Measurements from ENCODE around the gene PHKG2. TPM values are rescaled to one million over a fixed set of nuclear protein-coding genes. Genes with fewer than 3 reads are reported as not detected.

The PHKG2 gene
- total RNA-seq, 2 donors from 2014 or later = 50.2 to 63.8 TPM

DNA sequence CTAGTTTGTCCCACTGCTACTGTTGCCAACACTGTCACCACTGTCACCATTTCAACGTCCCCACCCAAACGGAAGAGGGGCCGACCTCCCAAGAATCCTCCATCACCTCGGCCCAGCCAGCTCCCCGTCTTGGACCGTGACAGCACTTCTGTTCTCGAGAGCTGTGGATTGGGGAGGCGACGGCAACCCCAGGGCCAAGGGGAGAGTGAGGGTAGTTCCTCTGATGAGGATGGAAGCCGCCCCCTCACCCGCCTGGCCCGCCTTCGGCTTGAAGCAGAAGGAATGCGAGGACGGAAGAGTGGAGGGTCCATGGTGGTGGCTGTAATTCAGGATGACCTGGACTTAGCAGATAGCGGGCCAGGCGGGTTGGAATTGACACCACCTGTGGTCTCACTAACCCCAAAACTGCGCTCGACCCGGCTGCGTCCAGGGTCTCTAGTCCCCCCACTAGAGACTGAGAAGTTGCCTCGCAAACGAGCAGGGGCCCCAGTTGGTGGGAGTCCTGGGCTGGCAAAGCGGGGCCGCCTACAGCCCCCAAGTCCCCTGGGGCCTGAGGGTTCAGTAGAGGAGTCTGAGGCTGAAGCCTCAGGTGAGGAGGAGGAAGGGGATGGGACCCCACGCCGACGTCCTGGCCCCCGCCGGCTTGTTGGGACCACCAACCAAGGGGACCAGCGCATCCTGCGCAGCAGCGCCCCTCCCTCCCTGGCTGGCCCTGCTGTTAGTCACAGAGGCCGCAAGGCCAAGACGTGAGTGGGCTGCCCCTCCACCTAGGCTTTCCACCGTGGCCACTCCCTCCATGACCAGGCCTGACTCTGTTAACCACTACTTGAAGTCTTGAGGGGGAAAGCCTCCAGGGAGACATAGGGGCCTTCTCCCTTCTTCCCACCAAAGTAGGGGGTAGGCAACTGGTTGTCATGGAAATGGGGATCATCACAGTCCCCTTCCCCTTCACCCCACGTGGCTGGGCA lies 9.0 kb upstream of the PHKG2 start:
- Mint-ChIP-seq H3K9me3 (no peaks in the 10 kb centered on the region), H3K4me3 (no peak overlapping the region), H3K36me3 (peaks cover 26% of the 10 kb centered on the region), H3K27ac (no peak overlapping the region), H3K4me1 (ENCODE audit: low read depth in 2 of 2) (peaks cover 9 to 24% of the 10 kb centered on the region in 2 donors), H3K27me3 (no peaks in the 10 kb centered on the region)
- no peak for DNase-seq (ENCODE audit: low spot score)
- peak in 1 of 2 donors; percentile 13 for ATAC-seq

DNA sequence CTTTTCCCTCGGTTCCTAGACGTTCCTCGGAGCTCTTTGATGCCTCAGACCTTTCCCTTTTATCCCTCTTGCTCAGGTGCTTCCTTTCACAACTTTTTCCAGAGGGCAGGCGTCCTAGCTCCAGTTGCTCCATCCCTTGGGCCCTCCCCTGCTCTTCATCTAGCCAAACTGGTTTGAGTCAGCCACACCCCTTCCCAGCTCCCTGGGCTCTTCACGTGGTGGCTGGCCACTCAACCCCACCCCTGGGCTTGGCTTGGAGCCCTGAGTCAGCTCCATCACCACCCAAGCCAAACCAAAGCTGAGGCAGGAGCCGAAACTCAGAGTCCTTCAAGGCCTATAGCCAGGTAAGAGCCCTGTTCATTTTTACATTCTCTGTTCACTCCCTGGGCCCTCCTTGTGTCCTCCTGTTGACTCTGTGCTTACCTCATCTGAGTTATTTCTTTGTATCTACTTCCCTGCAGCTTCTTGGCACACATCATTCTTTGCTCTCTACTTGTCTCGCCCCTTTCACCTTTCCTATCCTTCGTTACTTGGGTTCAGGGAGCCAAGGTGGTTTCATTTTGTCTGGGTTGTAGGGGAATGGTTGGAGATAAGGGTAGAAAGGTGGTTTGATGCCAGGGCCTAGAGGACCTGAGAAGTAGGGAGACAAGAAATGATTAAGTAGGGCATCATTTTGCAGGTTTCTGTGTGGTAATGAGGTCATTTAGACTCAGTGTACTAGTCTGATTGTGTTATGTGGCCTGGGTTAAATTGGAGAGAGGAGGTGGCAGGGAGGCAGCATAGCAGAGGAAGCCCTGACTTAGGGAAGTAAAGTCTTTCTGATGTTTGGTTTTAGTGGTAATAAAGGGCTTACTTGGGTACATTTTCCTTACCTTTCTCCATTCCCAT lies 7.6 kb upstream of the PHKG2 start:
- Mint-ChIP-seq H3K27me3 (no peaks in the 10 kb centered on the region), H3K4me3 (no peak overlapping the region), H3K27ac (peak overlapping the region; percentile 17 to 68), H3K4me1 (ENCODE audit: low read depth in 2 of 2) (peaks cover 9 to 24% of the 10 kb centered on the region in 2 donors), H3K36me3 (peaks cover 30% of the 10 kb centered on the region), H3K9me3 (no peaks in the 10 kb centered on the region)
- DNase-seq (ENCODE audit: low spot score) (no peak), ATAC-seq (no peak)

DNA sequence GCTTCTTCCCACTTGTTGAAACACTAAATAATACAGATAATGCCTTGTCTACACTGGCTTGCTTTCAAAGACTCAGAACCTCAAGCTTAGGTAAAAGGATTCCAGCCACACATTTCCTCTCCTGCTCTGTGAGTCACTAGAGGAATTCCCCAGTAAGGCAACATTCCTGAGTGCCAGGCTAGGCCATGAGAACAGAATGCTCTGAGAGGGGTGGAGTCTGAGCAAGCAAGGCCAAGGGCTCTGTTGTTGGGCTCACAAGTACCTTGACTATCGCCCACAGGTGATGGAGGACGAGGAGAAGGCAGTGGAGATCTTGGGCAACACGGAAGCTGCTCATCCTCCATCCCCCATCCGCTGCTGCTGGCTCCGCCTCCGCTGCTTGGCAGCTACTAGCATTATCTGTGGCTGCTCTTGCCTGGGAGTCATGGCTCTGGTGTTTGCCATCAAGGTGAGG lies 6.7 kb upstream of the PHKG2 start:
- ATAC-seq (no peak), DNase-seq (ENCODE audit: low spot score) (no peak)
- no peaks in the 10 kb centered on the region for H3K27me3 Mint-ChIP-seq
- peak overlapping the region; percentile 17 to 68 for H3K27ac Mint-ChIP-seq
- no peak overlapping the region for H3K4me3 Mint-ChIP-seq
- peaks cover 9 to 24% of the 10 kb centered on the region in 2 donors for H3K4me1 Mint-ChIP-seq (ENCODE audit: low read depth in 2 of 2)
- H3K9me3 Mint-ChIP-seq = no peaks in the 10 kb centered on the region
- H3K36me3 Mint-ChIP-seq = peaks cover 26% of the 10 kb centered on the region

DNA sequence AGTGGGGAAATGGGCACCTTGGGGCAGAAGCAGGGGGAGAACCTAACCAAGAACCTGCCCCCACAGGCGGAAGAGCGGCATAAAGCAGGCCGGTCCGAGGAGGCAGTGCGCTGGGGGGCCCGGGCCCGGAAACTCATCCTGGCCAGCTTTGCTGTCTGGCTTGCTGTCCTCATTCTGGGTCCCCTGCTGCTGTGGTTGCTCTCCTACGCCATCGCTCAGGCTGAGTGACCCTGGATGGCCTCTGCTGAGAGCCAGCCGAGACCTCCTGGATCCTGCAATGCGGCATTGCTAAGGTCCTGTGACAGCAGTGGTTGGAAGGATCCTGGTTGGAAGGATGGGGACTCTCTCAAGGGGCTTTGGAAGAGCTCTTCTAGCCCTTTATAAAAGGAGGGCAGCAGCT lies 4.5 kb upstream of the PHKG2 start:
- no peaks in the 10 kb centered on the region for H3K9me3 Mint-ChIP-seq
- no peak overlapping the region for H3K4me3 Mint-ChIP-seq
- DNase-seq (ENCODE audit: low spot score) (no peak), ATAC-seq (no peak)
- peak overlapping the region in 1 of 2 donors; percentile 69 for H3K27ac Mint-ChIP-seq
- H3K36me3 Mint-ChIP-seq = peaks cover 18% of the 10 kb centered on the region
- H3K4me1 Mint-ChIP-seq (ENCODE audit: low read depth in 2 of 2) = peaks cover 22 to 32% of the 10 kb centered on the region in 2 donors
- no peaks in the 10 kb centered on the region for H3K27me3 Mint-ChIP-seq

DNA sequence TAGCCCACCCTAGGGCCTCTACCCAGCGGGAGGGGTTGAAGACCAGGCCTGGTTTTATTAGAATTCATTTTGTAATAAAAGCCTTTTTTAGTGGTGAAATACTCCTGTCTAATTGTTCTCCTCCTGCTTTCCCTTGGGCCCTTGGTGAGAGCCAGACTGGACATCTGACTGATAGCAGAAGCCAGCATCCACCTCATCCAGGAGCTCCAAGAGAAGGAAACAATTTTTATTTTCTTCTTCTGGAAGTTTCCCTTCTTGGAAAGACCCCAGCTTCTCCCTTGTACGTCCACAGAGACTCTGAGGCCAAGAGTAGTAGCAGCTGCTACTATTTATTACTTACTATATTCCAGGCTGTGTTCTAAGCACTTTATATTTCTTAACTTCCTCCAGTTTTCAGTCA lies 4.0 kb upstream of the PHKG2 start:
- H3K4me1 Mint-ChIP-seq (ENCODE audit: low read depth in 2 of 2) = peaks cover 27 to 36% of the 10 kb centered on the region in 2 donors
- H3K36me3 Mint-ChIP-seq = peaks cover 18% of the 10 kb centered on the region
- H3K4me3 Mint-ChIP-seq = no peak overlapping the region
- no peaks in the 10 kb centered on the region for H3K9me3 Mint-ChIP-seq
- H3K27me3 Mint-ChIP-seq = no peaks in the 10 kb centered on the region
- DNase-seq (ENCODE audit: low spot score) (no peak), ATAC-seq (no peak)
- no peak overlapping the region for H3K27ac Mint-ChIP-seq

DNA sequence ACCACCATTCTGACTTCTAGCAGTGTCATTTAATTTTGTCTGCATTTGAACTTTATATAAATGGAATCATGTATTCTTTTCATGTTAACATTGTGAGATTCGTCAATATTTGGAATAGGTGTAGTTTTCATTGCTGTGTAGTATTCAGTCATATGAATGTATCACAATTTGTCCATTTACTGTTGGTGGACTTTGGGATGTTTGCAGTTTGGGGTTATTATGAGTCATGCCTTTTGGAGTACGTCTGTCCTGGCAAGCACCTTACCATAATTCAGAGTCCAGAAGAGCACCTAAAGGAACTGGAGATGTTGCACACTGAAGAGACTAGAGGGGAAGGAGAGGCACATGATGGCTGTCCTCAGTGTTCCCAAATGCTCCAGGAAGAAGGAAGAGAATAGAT lies 3.1 kb upstream of the PHKG2 start:
- ATAC-seq = no peak
- Mint-ChIP-seq H3K27ac (peak overlapping the region; percentile 2 to 3), H3K4me1 (ENCODE audit: low read depth in 2 of 2) (peaks cover 36 to 42% of the 10 kb centered on the region in 2 donors), H3K9me3 (no peaks in the 10 kb centered on the region), H3K4me3 (no peak overlapping the region), H3K36me3 (peaks cover 18% of the 10 kb centered on the region), H3K27me3 (no peaks in the 10 kb centered on the region)
- DNase-seq (ENCODE audit: low spot score) = no peak

DNA sequence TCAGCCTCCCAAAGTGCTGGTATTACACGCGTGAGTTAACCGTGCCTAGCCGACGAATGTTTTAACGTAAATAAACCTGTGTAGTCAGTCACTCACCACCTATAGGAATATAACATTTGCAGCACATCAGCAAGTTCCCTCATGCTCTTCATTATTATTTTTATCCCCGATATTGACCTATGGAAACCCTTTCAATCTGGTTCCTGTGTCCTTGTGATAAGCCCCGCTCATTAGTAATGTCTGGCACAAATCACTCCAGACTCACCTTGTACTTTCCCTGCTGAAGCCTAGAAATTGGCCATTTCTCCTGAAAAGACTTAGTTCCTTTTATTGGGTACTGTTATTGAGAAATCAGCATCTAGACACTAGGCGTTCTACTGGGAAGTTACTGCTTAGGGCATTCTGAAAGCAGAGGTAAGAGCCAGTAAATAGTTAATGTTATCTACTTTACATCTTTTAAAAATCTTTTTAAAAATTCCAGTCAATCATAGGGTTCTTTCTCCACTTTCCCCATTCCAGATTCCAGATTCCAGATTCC lies 1.5 kb upstream of the PHKG2 start:
- Mint-ChIP-seq H3K9me3 (no peaks in the 10 kb centered on the region), H3K4me1 (ENCODE audit: low read depth in 2 of 2) (peaks cover 37 to 38% of the 10 kb centered on the region in 2 donors), H3K36me3 (peaks cover 16% of the 10 kb centered on the region), H3K27ac (peak overlapping the region; percentile 86 to 91), H3K27me3 (no peaks in the 10 kb centered on the region), H3K4me3 (no peak overlapping the region)
- ATAC-seq (no peak), DNase-seq (ENCODE audit: low spot score) (no peak)

DNA sequence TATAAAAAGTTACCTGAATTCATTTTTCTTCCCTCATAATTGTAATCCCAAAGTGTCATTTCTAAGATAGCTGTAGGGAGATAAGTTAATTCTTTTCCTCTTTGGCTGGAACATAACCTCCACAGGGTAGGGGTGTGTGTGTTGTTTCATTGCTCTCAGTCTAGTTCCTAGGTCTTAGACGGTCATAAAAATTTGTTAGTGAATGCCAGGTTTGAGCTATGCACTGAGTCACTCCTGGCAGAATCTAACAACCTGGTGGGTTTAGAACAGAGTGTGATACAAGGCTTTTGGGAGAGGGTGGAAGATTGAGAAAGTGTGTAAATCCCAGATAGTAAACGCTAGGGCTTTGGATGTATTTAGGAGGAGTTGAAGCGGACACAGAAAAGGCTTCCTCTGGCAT lies 894 bp upstream of the PHKG2 start:
- H3K36me3 Mint-ChIP-seq = peaks cover 10% of the 10 kb centered on the region
- no peak for ATAC-seq
- no peaks in the 10 kb centered on the region for H3K27me3 Mint-ChIP-seq
- H3K4me3 Mint-ChIP-seq = peak overlapping the region; percentile 93
- no peak for DNase-seq (ENCODE audit: low spot score)
- peak overlapping the region; percentile 86 to 91 for H3K27ac Mint-ChIP-seq
- no peaks in the 10 kb centered on the region for H3K9me3 Mint-ChIP-seq
- peaks cover 34 to 37% of the 10 kb centered on the region in 2 donors for H3K4me1 Mint-ChIP-seq (ENCODE audit: low read depth in 2 of 2)

DNA sequence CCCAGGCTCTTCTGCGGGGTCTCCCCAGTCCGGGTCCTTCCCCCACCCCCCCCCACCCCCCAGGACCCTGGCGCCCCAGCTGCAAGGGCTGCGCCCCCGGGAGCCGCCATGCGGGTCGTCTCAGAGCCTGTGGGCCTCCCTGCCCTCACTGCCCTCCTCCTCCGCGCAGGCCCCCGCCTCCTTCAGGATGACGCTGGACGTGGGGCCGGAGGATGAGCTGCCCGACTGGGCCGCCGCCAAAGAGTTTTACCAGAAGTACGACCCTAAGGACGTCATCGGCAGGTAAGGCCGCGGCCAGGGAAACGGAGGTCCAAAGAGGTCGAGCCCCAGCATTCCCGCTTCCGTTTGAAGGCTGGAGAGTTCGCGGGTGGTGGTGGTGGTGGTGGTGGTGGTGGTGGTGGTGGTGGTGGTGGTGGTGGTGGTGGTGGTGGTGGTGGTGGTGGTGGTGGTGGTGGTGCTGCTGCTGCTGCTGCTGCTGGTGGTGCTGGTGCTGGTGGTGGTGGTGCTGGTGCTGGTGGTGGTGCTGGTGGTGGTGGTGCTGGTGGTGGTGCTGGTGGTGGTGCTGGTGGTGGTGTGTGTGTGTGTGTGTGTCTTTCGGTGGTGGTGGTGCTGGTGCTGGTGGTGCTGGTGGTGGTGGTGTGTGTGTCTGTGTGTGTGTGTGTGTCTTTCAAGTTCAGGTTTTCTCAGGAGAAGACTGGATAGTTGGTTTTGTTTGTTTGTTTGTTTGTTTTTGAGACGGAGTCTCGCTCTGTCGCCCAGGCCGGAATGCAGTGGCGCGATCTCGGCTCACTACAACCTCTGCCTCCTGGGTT lies 615 bp downstream of the PHKG2 start:
- Mint-ChIP-seq H3K27ac (peak overlapping the region; percentile 86 to 91), H3K4me3 (peak overlapping the region; percentile 93), H3K9me3 (no peaks in the 10 kb centered on the region), H3K27me3 (no peaks in the 10 kb centered on the region), H3K36me3 (peaks cover 10% of the 10 kb centered on the region), H3K4me1 (ENCODE audit: low read depth in 2 of 2) (peaks cover 34 to 37% of the 10 kb centered on the region in 2 donors)
- peak; percentile 74 for DNase-seq (ENCODE audit: low spot score)
- ATAC-seq = peak; percentile 61 to 67

DNA sequence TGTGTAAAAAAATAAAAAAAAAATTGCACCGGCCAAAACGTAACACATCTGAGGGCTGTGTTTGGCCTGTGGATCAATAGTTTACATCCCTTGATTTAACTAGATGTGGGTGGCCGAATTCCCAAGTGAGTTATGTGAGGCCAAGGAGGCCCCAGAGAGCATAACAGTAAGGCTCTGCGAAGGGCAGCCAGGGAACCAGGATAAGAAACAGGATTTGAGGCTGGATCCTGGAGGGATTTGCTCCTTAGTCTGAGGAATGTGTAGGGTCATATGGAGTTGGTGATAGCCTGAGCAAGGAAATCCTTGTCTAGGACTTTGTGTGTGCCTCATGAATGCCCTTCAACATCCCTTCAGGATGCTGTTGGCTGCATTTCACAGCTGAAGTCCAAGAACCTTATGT lies 2.0 kb downstream of the PHKG2 start:
- H3K4me1 Mint-ChIP-seq (ENCODE audit: low read depth in 2 of 2) = peaks cover 34 to 37% of the 10 kb centered on the region in 2 donors
- no peak overlapping the region for H3K4me3 Mint-ChIP-seq
- DNase-seq (ENCODE audit: low spot score) (no peak), ATAC-seq (no peak)
- H3K36me3 Mint-ChIP-seq = peaks cover 6% of the 10 kb centered on the region
- no peaks in the 10 kb centered on the region for H3K27me3 Mint-ChIP-seq
- peak overlapping the region; percentile 86 to 91 for H3K27ac Mint-ChIP-seq
- H3K9me3 Mint-ChIP-seq = no peaks in the 10 kb centered on the region

DNA sequence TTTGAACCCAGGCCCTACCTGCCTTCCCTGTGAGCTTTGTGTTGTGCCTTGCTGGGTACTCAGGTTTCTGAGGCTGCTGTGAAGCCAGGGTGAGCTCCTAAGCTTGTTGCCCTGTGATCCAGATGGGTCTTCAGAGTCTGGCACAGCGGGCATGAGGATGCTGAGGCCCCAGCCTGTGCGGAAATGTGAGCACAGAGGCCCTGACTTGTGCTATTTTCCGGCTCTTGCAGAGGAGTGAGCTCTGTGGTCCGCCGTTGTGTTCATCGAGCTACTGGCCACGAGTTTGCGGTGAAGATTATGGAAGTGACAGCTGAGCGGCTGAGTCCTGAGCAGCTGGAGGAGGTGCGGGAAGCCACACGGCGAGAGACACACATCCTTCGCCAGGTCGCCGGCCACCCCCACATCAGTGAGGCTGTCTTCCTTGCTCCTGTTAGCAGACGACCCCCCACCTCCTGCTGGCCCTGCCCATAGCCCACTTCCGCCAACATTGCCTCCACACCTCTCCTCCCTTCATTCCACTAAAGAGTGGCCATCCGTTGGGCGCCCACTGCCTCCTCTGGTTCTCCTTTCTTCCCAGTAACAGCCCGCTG lies 2.7 kb downstream of the PHKG2 start:
- ATAC-seq = no peak
- H3K27ac Mint-ChIP-seq = peak overlapping the region in 1 of 2 donors; percentile 91

DNA sequence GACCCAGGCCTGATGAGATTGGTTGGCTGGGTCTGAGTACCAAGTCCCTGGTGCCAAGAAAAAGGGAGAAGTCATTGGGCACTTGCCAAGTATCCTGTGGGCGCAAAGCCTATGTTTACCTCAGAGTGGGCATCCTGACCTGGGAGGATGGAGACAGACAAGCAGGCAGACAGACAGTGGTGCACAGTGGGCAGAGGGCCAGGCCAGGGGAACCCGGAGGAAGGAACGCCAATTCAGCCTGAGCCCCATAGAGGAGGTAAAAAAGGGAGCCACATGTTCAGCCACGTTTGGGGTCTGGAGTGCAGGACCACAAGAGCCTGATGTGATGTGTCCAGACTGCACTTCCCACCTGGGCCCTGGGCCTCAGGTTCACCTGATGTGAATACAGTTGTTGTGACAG lies 5.4 kb downstream of the PHKG2 start:
- H3K4me1 Mint-ChIP-seq (ENCODE audit: low read depth in 2 of 2) = peaks cover 22 to 25% of the 10 kb centered on the region in 2 donors
- ATAC-seq (no peak), DNase-seq (ENCODE audit: low spot score) (no peak)
- H3K4me3 Mint-ChIP-seq = no peak overlapping the region
- no peaks in the 10 kb centered on the region for H3K9me3 Mint-ChIP-seq
- H3K27ac Mint-ChIP-seq = no peak overlapping the region
- H3K27me3 Mint-ChIP-seq = no peaks in the 10 kb centered on the region
- H3K36me3 Mint-ChIP-seq = peaks cover 5% of the 10 kb centered on the region

More for the DNA sequence above, 2.7 kb downstream of the PHKG2 start:
- Mint-ChIP-seq H3K9me3 (no peaks in the 10 kb centered on the region), H3K27me3 (no peaks in the 10 kb centered on the region), H3K4me1 (ENCODE audit: low read depth in 2 of 2) (peaks cover 34 to 37% of the 10 kb centered on the region in 2 donors), H3K36me3 (peaks cover 5% of the 10 kb centered on the region), H3K4me3 (no peak overlapping the region)
- no peak for DNase-seq (ENCODE audit: low spot score)
